Large intestine (tissue), 3 donors: ENCODE results near the gene CELF2. TPM values are rescaled to one million over a fixed set of nuclear protein-coding genes. Genes with fewer than 3 reads are reported as not detected.
"Not testable (repeated sequence)": the region's sequence is repeated elsewhere in the genome, so short reads cannot be mapped to it uniquely, and the experiment has no call there.

Experiments used
- DNase-seq, 2 donors: peaks; one replicate each; pipeline versions ENCODE4 v3.0.0 to v3.0.0-alpha.2; 2013
- H3K27ac ChIP-seq: one replicate; pipeline ENCODE4 v1.5.1; 2013; ENCODE audit warnings: low read length
- H3K27me3 ChIP-seq: 2 replicates; pipeline ENCODE4 v1.6.1; 2013; ENCODE audit warnings: low read length; ENCODE audit not compliant: control insufficient read depth, insufficient read depth
- H3K36me3 ChIP-seq: 2 replicates; pipeline ENCODE4 v1.6.1; 2013; ENCODE audit warnings: low read length; ENCODE audit not compliant: control insufficient read depth, insufficient read depth
- H3K4me1 ChIP-seq: one replicate; pipeline ENCODE4 v1.6.1; 2013; ENCODE audit warnings: low read length; ENCODE audit not compliant: control insufficient read depth, insufficient read depth
- H3K4me3 ChIP-seq: one replicate; pipeline ENCODE4 v1.5.1; 2013; ENCODE audit warnings: low read length
- H3K9me3 ChIP-seq: one replicate; pipeline ENCODE4 v1.6.1; 2013; ENCODE audit warnings: mild to moderate bottlenecking, low read depth, low read length, moderate library complexity; ENCODE audit not compliant: control insufficient read depth
- WGBS: methylation state at CpG from one replicate; pipeline ENCODE4 v1.1.5; 2013; ENCODE audit warnings: low lambda C conversion rate; ENCODE audit not compliant: insufficient coverage; 5-methylcytosine and 5-hydroxymethylcytosine counted together
- polyA plus RNA-seq: library from polyadenylated mRNA; unstranded; fragments of 120-200 nt; gene quantifications from one replicate; pipeline ENCODE4 v1.2.1, GENCODE V29; 2013

CELF2 gene
- polyA plus RNA-seq, 1 donor: 14.9 TPM

DNA sequence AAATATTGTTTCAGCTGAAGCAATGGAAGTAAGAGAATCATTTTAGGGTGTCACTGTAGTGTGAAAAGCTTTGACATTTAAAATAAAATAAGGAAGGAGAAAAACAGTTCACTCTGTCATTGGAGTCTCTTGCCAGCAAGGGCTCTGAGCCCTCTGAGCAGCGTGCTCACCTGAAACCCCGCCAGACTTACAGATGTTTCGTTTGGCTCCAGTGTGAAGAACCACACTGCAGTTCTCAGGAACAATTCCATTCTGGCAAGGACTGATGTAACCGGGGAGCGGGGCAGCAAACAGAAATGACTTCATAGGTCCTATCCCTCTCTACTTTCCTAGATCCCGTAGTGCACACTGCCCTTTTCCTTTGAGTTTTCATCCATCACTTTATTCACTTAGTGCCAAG, 164.3 kb downstream of the CELF2 start:
- Histone ChIP-seq H3K36me3 (peaks cover 3% of the 10 kb centered on the region), H3K27me3 (no peaks in the 10 kb centered on the region), H3K4me3 (no peak overlapping the region), H3K4me1 (no peaks in the 10 kb centered on the region), H3K9me3 (no peaks in the 10 kb centered on the region), H3K27ac (no peak overlapping the region)
- WGBS: 100% methylated on average over 2 of the region's 6 CpGs
- no peak for DNase-seq

DNA sequence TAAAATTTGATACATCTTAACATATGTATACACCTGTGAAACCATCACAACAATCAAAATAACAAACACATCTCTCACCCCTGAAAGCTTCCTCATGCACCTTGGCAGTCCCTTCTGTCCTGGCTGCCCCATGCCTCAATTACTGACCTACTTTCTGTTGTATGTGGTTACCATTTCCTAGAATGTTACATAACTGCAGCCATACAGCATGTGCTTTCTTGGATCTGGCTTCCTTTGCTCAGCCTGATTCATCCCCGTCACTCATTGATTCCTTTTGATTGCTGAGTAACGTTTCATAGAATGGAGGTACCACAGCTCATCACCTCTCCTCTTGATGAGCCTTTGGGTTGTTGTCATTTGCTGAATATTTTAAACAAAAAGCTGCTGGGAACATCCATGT, 165.3 kb downstream of the CELF2 start:
- Histone ChIP-seq H3K4me1 (no peaks in the 10 kb centered on the region), H3K36me3 (peaks cover 3% of the 10 kb centered on the region), H3K9me3 (no peaks in the 10 kb centered on the region), H3K27me3 (no peaks in the 10 kb centered on the region), H3K4me3 (no peak overlapping the region), H3K27ac (no peak overlapping the region)
- no peak for DNase-seq
- 40% methylated on average over 1 of the region's 2 CpGs for whole genome bisulfite sequencing

DNA sequence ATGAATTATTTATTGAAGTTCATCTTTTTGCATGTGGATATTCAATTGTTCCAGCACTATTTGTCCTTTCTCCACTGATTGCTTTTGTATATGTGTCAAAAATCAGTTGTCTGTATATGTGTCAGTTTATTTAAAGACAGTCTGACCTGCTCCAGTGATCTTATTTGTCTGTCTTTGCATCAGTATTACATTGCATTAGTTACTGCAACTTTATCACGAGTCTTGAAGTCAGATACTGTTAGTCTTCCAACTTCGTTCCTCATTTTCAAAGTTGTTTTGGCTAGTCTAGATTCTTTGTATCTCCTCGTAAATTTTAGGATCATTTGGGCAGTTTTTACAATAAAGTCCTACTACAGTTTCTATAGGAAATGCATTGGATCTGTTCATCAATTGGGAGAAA, 166.4 kb downstream of the CELF2 start:
- H3K36me3 ChIP-seq: peaks cover 3% of the 10 kb centered on the region
- H3K9me3 ChIP-seq: no peaks in the 10 kb centered on the region
- no CpG with 5 or more reads among the region's 3 CpGs for WGBS
- H3K4me1 ChIP-seq: no peaks in the 10 kb centered on the region
- DNase-seq: no peak
- no peak overlapping the region for H3K27ac ChIP-seq
- H3K4me3 ChIP-seq: no peak overlapping the region
- no peaks in the 10 kb centered on the region for H3K27me3 ChIP-seq

DNA sequence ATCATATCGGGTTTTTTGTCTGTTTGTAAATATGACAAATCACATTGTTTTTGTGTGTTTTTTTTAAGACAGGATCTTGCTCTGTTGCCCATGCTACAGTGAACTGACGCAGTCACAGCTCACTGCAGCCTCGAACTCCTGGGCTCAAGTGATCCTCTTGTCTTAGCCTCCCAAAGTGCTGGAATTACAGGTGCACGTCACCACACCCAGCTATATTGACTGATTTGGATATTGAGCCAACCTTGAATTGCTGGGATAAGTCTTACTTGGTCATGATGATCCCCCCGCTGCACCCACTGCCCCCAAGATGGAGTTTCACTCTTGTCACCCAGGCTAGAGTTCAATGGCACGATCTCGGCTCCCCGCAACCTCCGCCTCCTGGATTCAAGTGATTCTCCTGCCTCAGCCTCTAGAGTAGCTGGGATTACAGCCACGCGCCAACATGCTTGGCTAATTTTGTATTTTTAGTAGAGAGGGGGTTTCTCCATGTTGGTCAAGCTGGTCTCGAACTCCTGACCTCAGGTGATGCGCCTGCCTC, 167.5 kb downstream of the CELF2 start:
- H3K27ac ChIP-seq, H3K4me1 ChIP-seq, H3K27me3 ChIP-seq, H3K9me3 ChIP-seq, H3K4me3 ChIP-seq, H3K36me3 ChIP-seq, DNase-seq: not testable (repeated sequence)
- no CpG with 5 or more reads among the region's 13 CpGs for WGBS

DNA sequence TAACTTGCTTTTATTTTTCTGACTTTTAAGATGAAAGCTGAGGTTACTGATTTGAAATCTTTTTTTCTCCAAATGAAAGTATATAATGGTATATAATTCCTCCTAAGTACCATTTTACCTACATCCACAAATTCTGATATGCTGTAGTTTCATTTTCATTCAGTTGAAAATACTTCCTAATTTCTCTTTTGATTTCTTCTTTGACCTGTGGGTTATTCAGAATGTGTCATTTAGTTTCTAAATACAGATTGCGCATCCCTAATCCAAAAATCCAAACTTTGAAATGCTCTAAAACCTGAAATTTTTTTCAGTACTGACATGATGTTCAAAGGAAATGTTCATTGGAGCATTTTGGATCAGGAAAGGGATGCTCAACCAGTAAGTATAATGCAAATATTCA, 168.7 kb downstream of the CELF2 start:
- Histone ChIP-seq H3K4me3 (no peak overlapping the region), H3K27ac (no peak overlapping the region), H3K36me3 (peaks cover 2% of the 10 kb centered on the region), H3K9me3 (no peaks in the 10 kb centered on the region), H3K4me1 (no peaks in the 10 kb centered on the region), H3K27me3 (no peaks in the 10 kb centered on the region)
- DNase-seq: no peak
- WGBS: 100% methylated on average over 1 of the region's 1 CpG

DNA sequence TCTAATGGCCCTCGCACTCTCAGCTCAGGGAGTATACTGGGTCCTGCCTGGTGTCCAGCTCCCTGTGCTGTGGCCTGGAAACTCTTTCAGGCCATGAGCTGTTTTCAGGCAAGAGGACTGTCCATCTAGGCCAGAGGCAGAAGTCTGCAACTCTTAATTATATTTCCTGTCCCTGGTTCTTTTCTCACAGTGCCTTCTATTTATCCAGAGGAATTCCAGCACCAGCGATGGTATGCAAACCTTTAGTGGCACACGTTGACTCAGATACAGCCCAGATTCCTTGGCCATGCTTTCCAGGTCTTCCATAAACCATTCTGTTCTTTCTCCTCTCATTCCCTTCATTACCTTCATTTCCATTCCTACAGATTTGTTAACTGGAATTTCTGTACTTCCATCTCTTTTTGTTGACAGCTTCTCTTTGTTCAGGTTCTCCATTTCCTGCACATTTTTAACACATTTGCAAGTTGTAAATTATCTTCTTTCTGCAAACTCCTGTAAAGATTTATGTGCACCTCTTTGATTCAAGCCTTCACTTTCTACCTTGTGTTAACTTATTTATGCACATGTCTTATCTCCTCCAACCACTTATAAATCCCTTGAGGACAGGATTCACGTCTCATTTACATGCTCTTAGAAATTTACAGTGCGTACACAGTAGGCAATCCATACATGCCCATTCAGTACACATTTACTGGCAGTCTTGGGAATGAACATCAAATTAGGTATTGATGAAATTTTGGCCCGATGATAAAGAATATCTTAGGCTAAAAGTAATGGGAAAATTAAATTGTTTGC, 172.1 kb downstream of the CELF2 start:
- H3K4me1 ChIP-seq: no peaks in the 10 kb centered on the region
- no peak overlapping the region for H3K27ac ChIP-seq
- H3K36me3 ChIP-seq: no peaks in the 10 kb centered on the region
- 27% methylated on average over 2 of the region's 6 CpGs for WGBS
- no peaks in the 10 kb centered on the region for H3K9me3 ChIP-seq
- DNase-seq: no peak
- no peak overlapping the region for H3K4me3 ChIP-seq
- H3K27me3 ChIP-seq: no peaks in the 10 kb centered on the region

DNA sequence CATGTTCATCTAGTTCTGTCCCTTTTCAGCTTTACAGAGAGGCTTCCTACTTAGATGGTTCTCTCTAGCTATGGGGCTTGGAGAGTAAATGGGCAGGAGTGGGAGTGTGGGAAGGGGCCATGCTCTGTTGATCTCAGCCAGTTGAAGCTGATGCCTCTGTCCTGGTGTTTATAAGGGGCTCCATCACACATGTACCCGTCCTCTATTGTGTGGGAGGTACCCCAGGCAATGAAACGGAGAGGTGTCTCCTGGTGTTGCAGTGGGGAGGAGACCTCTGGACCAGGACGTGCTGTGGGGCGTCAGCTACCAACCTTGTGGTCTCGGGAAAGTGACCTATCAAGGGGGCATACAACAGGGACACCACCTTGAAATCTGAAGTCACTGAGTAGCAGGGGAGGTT, 173.5 kb downstream of the CELF2 start:
- H3K4me1 ChIP-seq: no peaks in the 10 kb centered on the region
- H3K27ac ChIP-seq: no peak overlapping the region

DNA sequence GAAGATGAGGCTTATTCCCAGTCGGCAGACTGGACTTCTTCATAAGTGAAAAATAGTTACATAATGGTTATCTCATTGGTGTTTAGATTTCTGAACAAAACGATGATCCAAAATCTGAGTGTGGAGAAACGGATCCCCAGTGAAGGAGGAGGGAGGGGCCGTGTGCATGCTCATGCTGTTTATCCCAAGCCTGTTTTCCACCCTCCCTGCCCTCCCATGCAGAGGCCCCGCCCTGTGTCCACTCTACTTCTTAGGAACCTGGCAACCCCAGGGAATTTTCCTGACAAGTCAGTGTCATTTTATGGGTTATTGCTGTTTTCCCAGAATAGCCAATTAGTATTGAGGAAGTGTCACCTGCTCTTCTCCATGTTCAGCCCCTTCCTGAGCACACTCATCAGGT, 174.0 kb downstream of the CELF2 start:
- H3K27ac ChIP-seq: no peak overlapping the region
- no peak for DNase-seq
- no peaks in the 10 kb centered on the region for H3K27me3 ChIP-seq
- WGBS: no CpG with 5 or more reads among the region's 5 CpGs
- H3K4me1 ChIP-seq: no peaks in the 10 kb centered on the region
- H3K9me3 ChIP-seq: no peaks in the 10 kb centered on the region
- H3K36me3 ChIP-seq: no peaks in the 10 kb centered on the region
- H3K4me3 ChIP-seq: no peak overlapping the region

More for the DNA sequence above, 173.5 kb downstream of the CELF2 start:
- no peaks in the 10 kb centered on the region for H3K9me3 ChIP-seq
- H3K4me3 ChIP-seq: no peak overlapping the region
- WGBS: no CpG with 5 or more reads among the region's 5 CpGs
- no peaks in the 10 kb centered on the region for H3K36me3 ChIP-seq
- no peak for DNase-seq
- H3K27me3 ChIP-seq: no peaks in the 10 kb centered on the region

DNA sequence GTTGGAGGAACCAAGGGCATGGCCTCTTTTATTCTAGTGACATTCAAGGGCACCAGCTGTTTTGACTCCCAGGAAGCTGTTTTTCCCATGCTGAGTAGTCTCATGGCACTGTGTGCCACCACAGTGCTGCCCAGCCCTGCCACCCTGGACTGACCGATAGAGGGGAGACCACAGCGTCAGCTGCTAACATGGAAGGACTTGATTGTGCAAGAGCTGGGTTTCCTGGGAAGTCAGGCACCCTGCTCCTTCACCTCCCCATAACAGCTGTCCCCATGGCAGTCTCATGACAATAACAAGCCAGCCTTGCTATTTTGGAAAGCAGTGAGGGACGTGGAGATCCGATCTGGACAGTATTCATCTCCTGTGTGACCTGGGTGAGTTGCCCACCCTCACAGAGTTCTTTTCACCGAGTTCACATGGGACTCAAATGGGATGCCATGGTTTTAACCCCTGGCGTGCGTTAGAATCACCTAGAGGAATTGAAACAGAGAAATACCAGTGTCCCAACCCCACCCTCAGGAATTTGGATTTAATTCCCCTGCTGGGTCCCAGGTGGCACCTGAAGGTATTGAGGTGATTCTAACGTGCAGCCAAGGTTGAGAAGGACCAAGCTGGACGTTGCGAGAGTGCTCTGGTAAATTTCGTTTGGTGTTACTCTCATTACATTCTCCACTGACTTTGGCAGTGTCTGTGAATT, 174.8 kb downstream of the CELF2 start:
- 100% methylated on average over 1 of the region's 11 CpGs for WGBS
- no peaks in the 10 kb centered on the region for H3K4me1 ChIP-seq
- no peak for DNase-seq
- no peaks in the 10 kb centered on the region for H3K36me3 ChIP-seq
- no peak overlapping the region for H3K4me3 ChIP-seq
- no peak overlapping the region for H3K27ac ChIP-seq
- H3K27me3 ChIP-seq: no peaks in the 10 kb centered on the region
- H3K9me3 ChIP-seq: no peaks in the 10 kb centered on the region

DNA sequence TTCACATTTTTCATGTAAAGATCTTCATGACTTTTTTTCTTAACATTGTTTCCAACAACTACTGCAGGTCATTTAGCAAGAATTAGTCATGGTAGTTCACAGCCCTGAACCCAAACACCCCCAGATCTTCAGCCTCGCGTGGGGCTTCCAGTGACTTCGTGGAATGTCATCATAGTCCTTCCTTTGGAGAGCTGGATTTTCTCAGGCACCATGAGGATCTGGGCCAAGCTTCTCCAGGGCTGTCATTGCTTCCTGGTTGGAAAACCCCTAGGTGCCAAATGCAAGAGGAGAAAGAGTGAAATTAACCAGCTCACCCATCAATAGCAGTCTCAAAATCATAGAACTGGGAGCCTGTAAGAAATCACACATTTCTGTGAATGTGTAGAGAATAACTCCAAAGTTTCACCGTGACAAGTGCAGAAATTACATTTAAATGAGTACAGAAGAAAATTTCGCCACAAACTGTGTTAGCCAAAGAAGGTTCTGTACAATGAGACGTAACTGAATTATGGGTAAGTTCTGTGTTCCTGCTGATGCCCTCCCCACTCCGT, 175.4 kb downstream of the CELF2 start:
- WGBS: 100% methylated on average over 1 of the region's 7 CpGs
- no peak overlapping the region for H3K27ac ChIP-seq
- H3K4me3 ChIP-seq: no peak overlapping the region
- no peaks in the 10 kb centered on the region for H3K4me1 ChIP-seq
- no peak for DNase-seq
- H3K36me3 ChIP-seq: no peaks in the 10 kb centered on the region
- no peaks in the 10 kb centered on the region for H3K27me3 ChIP-seq
- H3K9me3 ChIP-seq: no peaks in the 10 kb centered on the region
